Panc1 (cell line): ENCODE data around the gene MRPL27.

Experiments
- TF ChIP-seq, protein P1 (sequence below): fragments of 450-650 bp; IDR thresholded peaks from 2 replicates; pipeline ENCODE4 v1.5.1; 2017; ENCODE audit warnings: mild to moderate bottlenecking
- TF ChIP-seq, protein P2 (sequence below), 2 experiments: IDR thresholded peaks; 2 replicates each; pipeline ENCODE4 v1.6.1; 2011 to 2012; ENCODE audit warnings: low read depth in 2 of 2, control low read depth in 1 of 2, low read length in 1 of 2, mild to moderate bottlenecking in 1 of 2, moderate library complexity in 1 of 2; ENCODE audit not compliant: insufficient read depth in 1 of 2

DNA sequence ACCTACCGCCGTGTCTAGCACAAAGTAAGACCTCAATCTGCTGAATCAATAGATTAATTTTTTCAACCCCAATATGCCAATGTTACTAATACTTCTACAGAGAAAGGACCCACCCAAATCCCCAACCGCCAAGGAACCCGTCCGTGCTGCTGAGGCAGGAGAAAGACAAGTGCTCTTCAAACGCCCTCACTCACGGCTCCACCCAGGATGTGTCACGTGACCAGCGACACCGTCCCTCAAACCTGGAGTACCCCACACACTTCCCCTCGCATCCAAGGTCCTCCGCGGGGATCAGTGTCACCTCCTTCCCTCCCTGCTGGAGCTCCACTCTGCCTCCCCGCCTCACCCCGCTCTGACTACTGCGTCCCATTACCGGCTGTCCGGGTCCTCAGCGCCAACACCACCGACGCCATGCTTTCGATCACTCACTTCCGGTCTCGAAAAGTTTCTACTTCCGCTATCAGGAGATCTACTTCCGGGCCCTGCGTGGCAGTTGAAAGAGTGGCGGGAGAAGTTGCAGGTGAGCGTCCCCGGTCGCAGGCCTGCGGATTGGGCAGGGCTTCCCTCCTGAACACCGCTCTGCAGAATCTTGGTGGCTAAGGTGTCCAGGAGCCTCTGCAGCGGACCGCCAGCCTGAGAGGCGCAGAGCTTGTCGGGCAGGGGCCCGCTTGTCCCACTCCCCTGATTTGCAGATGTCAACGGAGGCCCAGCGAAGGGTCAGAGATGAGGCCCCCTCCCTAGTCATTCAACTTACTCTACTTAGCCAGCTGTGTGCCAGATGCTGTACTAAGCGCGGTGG, at the start of gene MRPL27, which contains the start of gene EME1:
- TF ChIP-seq, protein P1, sequence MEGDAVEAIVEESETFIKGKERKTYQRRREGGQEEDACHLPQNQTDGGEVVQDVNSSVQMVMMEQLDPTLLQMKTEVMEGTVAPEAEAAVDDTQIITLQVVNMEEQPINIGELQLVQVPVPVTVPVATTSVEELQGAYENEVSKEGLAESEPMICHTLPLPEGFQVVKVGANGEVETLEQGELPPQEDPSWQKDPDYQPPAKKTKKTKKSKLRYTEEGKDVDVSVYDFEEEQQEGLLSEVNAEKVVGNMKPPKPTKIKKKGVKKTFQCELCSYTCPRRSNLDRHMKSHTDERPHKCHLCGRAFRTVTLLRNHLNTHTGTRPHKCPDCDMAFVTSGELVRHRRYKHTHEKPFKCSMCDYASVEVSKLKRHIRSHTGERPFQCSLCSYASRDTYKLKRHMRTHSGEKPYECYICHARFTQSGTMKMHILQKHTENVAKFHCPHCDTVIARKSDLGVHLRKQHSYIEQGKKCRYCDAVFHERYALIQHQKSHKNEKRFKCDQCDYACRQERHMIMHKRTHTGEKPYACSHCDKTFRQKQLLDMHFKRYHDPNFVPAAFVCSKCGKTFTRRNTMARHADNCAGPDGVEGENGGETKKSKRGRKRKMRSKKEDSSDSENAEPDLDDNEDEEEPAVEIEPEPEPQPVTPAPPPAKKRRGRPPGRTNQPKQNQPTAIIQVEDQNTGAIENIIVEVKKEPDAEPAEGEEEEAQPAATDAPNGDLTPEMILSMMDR, result no peak
- TF ChIP-seq, protein P2, sequence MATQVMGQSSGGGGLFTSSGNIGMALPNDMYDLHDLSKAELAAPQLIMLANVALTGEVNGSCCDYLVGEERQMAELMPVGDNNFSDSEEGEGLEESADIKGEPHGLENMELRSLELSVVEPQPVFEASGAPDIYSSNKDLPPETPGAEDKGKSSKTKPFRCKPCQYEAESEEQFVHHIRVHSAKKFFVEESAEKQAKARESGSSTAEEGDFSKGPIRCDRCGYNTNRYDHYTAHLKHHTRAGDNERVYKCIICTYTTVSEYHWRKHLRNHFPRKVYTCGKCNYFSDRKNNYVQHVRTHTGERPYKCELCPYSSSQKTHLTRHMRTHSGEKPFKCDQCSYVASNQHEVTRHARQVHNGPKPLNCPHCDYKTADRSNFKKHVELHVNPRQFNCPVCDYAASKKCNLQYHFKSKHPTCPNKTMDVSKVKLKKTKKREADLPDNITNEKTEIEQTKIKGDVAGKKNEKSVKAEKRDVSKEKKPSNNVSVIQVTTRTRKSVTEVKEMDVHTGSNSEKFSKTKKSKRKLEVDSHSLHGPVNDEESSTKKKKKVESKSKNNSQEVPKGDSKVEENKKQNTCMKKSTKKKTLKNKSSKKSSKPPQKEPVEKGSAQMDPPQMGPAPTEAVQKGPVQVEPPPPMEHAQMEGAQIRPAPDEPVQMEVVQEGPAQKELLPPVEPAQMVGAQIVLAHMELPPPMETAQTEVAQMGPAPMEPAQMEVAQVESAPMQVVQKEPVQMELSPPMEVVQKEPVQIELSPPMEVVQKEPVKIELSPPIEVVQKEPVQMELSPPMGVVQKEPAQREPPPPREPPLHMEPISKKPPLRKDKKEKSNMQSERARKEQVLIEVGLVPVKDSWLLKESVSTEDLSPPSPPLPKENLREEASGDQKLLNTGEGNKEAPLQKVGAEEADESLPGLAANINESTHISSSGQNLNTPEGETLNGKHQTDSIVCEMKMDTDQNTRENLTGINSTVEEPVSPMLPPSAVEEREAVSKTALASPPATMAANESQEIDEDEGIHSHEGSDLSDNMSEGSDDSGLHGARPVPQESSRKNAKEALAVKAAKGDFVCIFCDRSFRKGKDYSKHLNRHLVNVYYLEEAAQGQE (IDR thresholded peaks at IDR 0.05; ENCODE audit: insufficient read depth in 1 of 2, low read depth in 2 of 2, low read length in 1 of 2), result no peak
